IPS-NIHi11 (cell line): ENCODE measurements around the gene ALDH3A1.
"Not testable (repeated sequence)": the region's sequence is repeated elsewhere in the genome, so short reads cannot be mapped to it uniquely, and the experiment has no call there.

Experiments used
- DNase-seq: peaks from one replicate; pipeline ENCODE4 v3.0.0; 2012; ENCODE audit warnings: mixed read lengths, low spot score

Gene ALDH3A1

GRCh38 chr17:19747829-19748806, at the start of gene ALDH3A1:
Gene ALDH3A1 (minus strand): TSS chr17:19748298. CDS start chr17:19745129, 3,169 bp downstream.
- no peak for DNase-seq

GRCh38 chr17:19796457-19796856, 48.4 kb upstream of the ALDH3A1 start:
- DNase-seq = no peak

DNA sequence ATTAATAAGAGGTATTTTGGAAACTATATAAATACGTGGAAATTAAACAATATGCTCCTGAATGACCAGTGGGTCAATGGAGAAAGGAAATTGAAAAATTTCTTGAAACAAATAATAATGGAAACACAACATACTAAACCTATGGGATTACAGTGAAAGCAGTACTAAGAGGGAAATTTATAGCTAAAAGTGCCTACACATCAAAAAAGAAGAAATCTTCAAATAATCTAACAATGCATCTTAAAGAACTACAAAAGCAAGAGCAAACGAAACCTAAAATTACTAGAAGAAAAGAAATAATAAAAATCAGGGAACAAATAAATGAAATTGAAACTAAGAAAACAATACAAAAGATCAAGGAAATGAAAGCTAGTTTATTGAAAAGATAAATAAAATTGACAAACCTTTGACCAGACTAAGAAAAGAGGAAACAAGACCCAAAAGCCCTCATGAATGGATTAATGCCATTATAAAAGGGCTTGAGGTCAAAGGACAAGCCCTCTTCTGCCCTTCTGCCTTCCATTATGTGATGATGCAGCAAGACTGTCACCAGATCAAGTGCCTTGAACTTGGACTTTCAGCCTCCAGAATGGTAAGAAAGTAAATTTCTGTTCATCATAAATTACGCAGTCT, 43.9 kb upstream of the ALDH3A1 start:
- no peak for DNase-seq

GRCh38 chr17:19787733-19788357, 39.7 kb upstream of the ALDH3A1 start:
- no peak for DNase-seq

GRCh38 chr17:19785854-19786253, 37.8 kb upstream of the ALDH3A1 start:
- DNase-seq = no peak

DNA sequence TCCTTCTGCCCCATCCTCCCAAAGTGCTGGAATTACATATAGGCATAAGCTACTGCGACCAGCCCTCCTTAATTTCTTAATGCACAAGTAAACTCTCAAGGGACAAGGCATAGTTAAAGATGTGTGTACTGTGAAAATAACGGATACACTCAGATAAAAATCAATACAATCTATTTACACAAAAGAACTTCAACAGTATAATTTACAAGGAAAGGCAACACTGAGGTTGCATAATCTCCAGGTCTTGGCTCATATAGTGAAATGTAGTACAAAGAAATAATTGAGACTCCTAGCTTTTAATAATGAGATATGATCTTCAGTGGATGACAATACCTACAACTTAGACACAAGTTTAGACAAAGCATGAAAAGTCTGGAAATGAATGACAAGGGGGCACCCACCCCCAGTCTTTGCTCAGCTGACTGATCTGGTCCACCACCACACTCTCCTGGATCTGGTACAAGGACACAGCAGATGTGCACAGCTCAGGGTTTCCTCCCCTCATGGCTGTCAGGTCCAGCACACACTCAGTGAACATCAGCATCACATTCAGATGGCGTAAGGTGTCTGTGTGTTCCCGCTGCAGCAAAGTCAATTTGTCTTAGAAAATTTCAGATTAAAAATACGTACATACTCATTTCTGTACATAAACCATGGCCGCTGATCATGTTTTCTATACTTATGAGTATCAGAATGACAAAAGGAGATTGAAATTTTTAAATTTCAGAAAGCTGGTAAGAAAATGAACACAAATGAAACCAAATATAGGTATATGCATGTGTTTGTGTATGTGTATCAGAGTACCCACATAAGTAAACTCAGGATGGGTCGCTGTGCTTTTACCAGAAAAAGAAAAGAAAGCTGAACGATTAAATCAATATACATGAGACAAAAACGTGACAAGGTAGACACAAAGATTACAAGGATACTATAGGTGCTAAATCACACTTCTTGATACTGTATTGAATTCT, 33.7 kb upstream of the ALDH3A1 start:
- DNase-seq = no peak

- DNase-seq = no peak
Measured at GRCh38 chr17:19780846-19781245, 32.7 kb upstream of the ALDH3A1 start.

DNA sequence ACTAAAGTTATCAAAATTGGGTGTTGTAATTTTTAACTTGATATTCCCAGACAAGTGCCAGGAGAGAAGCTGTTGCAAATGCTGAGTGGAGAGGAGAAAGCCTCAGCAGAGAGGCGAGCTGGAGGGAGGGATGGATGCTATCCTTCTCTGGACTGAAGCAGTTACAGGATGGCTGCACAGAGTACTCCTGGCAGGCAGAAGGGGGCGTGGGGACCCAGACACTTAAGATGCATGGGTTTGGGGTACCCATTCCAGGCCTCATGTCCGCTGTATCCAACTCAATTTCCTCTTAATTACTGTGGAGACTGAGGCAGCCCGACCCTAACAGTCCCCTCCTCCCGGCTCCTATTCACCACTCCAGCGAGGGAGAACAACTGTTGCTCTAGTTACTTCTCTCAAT, 25.4 kb upstream of the ALDH3A1 start:
- DNase-seq = no peak

DNA sequence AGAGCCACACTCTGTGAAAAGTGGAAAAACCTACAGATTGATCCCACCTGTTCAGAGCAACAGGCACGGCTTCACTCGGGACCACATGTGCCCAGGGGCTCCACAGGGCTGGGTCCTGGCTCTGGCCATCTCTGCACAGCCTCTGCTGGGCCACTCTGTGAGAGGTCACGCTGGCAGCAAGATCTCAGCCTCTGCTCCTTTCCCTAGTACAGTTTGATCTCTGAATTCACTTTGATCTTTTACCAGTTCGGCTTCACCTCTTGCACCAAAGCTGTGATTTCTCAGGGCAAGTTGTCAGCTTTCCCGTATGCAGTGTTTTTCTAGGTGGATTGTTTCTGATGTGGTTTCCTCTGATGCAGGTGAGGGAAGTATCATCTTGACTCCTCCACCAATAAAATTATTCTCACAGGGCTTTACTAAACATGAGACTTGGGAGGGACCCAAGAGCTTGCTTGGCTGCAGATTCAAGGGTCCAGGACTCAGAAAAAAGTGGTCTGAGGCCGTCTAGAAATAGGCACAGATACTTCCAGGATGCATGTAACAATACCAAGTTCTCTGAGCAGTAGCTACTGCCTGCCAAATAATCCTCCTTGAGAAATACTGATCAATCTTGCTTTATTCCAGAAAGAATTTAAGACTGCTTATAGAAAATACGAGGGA, 24.0 kb upstream of the ALDH3A1 start:
- DNase-seq = no peak

- DNase-seq = no peak
Measured at GRCh38 chr17:19770985-19771735, 23.1 kb upstream of the ALDH3A1 start.

DNA sequence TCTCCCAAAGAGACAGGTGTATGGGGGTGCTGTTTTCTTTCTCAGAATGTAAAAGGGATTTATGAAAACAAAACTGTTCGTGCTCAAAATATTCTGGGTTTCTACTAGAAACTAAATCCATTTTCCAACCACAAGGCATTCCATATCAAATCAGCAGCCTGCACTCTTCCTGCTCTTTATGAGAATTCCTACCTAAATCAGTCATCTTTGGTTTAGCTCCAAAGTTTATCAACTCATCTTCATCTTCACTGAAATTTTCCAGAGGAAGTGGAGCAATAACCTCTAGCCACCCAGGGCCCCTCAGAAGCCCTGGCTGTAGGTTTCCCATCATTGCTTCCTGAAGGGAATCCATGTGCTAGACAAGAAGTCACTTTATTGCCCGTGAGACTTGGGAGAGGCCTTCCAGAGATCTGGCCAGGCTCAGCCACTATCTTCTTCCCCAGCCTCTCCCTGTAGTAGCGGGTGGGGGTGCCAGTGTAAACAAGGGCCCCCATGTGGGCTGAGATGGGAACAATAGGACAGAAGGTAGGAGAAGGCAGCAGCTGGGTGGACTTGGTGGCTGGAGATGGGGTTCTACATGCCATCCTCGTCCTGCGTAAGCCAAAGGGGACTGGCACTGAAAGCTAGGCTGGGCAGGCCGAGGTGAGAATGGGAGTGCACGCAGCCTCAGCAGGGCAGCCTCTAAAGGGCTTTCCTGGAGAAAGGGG, 22.0 kb upstream of the ALDH3A1 start:
- no peak for DNase-seq

DNA sequence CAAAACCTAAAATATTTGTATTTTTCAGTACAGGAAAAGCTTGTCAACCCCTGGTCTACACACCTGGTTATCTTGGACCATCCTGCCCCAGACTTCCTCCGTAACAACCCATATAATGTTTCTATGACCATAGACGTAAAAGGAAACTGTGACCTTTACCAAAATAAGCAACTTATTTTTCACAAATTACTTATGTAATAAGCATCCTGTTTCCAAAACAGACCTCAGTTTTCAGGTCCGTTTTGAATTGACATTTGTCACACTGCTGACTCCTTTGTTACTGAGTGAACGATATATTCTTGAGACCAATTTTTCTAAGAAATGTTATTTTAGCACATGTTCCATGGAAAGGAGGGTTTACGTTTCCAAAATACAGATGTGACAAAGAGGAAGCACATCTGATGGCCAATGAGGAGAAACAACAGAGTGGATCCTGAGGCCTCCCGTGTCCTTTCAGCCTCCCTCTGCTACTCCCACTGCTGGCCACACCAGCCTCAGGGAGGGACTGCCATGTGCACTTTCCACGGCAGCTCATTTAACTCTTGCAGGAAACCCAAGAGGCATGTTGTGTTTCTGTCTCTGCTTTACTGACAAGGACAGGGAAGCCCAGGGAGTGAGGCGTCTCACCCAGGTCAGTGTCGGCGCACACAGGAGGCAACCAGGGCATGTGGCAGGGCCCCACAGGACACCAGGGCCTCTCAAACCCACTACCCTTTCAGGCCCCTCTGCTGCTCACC, 20.1 kb upstream of the ALDH3A1 start:
- no peak for DNase-seq

DNA sequence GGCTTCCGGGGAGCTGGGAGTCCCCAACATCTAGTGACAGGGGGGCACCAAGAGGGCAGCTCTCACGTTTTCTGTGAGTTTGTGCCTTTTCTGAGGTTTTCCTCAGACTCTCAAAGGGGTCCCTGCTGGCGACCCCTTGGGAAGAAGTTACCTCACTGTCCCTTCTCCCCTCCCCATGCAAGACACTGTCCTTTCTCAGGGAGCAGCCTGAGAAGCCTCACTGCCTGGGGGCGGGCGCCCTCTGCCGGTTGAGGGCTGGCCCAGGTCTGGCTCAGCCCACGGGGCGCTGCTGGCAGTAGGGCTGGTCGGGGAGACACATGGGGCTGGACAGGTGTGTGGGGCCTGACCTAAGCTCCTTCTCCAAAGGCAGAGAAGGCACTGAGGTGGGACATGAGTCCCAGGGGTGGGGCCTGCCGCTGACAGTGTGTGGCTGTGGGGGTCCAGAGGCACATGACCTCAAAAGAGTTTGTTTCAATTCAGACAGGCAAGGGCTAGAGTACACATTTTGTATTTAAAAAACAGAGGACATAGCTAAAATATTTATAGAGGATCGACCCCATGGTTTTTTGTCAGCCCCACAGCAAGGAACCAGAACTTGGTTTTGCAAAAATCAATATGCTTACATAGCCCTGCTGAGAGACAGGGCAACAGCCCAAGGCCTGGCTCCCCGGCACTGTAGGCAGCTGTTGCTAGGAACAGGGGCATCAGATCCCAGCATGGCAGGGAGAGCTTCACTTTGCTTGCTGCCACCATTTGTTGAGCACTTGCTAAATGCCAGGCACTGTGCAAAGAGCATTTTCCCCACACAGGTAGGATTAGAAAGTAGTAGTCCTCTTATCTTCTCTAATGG, 18.5 kb upstream of the ALDH3A1 start:
- peak; percentile 93 for DNase-seq

GRCh38 chr17:19766016-19766415, 17.9 kb upstream of the ALDH3A1 start:
- no peak for DNase-seq

GRCh38 chr17:19763991-19764390, 15.9 kb upstream of the ALDH3A1 start:
- not testable (repeated sequence) for DNase-seq

GRCh38 chr17:19763416-19763815, 15.3 kb upstream of the ALDH3A1 start:
- DNase-seq = no peak

DNA sequence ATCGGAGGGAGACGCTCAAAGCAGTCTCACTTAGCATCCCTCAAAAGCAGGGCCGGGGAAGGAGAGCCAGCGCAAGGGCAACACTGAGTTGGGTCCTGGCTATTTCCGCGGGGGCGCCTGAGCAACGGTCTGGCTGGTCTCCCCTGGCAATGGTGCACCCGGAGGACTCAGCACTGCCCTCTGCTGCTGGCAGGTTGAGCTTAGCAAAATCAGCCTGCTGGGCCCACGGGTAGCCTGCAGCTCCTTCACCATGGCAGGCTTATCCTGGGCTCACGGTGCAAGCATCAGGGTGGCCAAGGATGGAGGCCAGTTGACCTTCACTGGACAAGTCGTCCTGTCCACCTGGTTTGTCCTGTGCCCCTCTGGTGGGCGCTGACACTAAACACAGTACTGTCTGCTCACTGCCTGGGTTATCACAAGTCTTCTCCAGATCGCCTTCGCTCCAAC, 14.4 kb upstream of the ALDH3A1 start:
- peak; percentile 89 for DNase-seq

- no peak for DNase-seq
Measured at GRCh38 chr17:19760746-19761145, 12.6 kb upstream of the ALDH3A1 start.
